Neuron (in vitro differentiated cells): ENCODE data around the gene ANKRD23.
A peak's percentile ranks its signal among the peaks of the same experiment; 100 is the strongest.

Experiments
- H2AFZ ChIP-seq: one replicate; pipeline ENCODE4 v1.6.1; 2013; ENCODE audit warnings: low read depth, mild to moderate bottlenecking, inconsistent platforms, low read length, moderate library complexity
- H3K27me3 ChIP-seq: one replicate; pipeline ENCODE4 v1.6.1; 2013; ENCODE audit warnings: low read length; ENCODE audit not compliant: insufficient read depth
- H3K36me3 ChIP-seq: one replicate; pipeline ENCODE4 v1.6.1; 2013; ENCODE audit warnings: low read length; ENCODE audit not compliant: insufficient read depth
- H3K4me1 ChIP-seq: one replicate; pipeline ENCODE4 v1.6.1; 2013; ENCODE audit warnings: low read length; ENCODE audit not compliant: insufficient read depth
- H3K4me3 ChIP-seq: 2 replicates; pipeline ENCODE4 v1.5.1; 2013; ENCODE audit warnings: mild to moderate bottlenecking, low read length, moderate library complexity
- H3K9me3 ChIP-seq: one replicate; pipeline ENCODE4 v1.6.1; 2013; ENCODE audit warnings: low read length

The ANKRD23 gene

DNA sequence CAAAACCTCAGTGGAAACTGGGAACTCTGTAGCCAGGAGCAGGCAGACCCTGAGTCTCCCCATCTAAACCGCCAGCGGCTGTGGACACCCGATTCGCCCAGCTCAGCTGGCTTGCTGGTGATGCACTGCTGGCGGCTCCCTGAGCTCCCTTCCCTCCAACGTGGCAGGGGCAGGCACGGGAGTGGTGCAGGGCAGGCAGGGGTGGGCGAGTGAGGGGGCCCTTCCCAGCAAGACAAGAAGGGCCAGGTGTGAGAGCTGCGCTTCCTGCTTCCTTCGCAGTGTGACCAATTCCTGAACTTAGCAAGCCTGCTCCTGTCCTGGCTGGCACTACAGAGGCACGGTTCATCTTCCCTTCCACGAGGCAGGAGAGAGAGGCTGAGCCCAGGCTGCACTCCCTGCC is 38.4 kb upstream of the ANKRD23 start:
- H3K27me3 ChIP-seq: no peaks in the 10 kb centered on the region
- H2AFZ ChIP-seq: no peak overlapping the region
- H3K36me3 ChIP-seq: no peaks in the 10 kb centered on the region
- H3K4me1 ChIP-seq: peaks cover 15% of the 10 kb centered on the region
- no peak overlapping the region for H3K4me3 ChIP-seq
- no peaks in the 10 kb centered on the region for H3K9me3 ChIP-seq

DNA sequence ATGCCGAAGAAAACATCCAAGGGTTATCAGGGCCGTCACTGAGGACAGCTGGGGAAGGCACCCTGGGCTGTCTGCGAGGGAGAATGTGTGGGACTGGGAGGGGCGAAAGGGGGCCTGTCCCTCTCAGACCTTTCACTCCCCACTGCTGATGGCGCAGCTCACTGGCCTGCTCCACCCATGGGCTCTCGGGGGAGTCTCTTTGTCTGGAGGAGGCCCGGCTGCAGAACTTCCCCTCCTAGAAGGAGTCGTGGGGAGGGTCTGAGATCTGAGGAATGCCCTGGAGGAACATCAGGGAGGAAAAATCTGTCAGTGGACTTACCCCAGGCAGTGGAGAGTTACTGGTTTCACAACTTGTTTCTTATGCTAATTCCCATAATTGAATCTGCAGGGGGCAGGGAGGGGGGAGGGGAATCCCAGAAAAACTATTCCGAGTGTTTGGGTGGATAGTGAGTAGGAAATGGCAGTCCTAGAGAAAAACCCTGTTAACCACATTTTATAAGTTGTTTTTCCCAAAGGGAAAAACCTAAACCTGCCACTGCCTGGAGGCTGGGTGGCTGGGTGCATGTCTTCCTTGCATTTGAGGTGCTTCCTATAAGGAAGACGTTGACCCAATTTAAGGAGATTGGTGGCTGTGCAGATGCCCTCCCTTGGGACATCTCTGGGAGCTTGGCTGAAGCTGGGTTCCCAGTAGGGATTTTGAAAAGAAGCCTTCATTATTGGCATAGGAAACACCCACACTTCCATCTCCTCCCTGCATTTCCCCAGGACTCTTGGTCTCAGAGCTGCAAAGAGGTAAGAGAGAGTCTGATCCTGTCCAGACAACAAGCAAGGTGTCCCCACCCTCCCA is 37.8 kb upstream of the ANKRD23 start:
- H3K9me3 ChIP-seq: no peaks in the 10 kb centered on the region
- H3K36me3 ChIP-seq: no peaks in the 10 kb centered on the region
- no peak overlapping the region for H2AFZ ChIP-seq
- H3K27me3 ChIP-seq: no peaks in the 10 kb centered on the region
- H3K4me3 ChIP-seq: no peak overlapping the region
- H3K4me1 ChIP-seq: peaks cover 20% of the 10 kb centered on the region

DNA sequence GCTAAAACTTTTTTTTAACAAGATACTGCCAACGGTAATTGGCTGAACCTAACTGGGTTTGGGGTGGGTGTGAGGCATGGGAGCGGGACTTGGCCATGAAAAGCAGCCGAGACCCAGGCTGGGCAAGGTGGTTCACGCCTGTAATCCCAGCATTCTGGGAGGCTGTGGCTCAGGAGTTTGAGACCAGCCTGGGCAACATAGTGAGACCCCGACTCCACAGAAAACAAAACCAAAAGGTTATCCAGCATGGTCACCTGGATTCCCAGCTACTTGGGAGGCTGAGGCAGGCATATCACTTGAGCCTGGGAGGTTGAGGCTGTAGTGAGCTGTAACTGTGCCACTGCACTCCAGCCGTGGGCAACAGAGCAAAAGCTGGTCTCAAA is 37.1 kb upstream of the ANKRD23 start:
- H3K4me3 ChIP-seq: no peak overlapping the region
- H3K4me1 ChIP-seq: peaks cover 27% of the 10 kb centered on the region
- no peaks in the 10 kb centered on the region for H3K36me3 ChIP-seq
- no peaks in the 10 kb centered on the region for H3K9me3 ChIP-seq
- no peaks in the 10 kb centered on the region for H3K27me3 ChIP-seq
- no peak overlapping the region for H2AFZ ChIP-seq

DNA sequence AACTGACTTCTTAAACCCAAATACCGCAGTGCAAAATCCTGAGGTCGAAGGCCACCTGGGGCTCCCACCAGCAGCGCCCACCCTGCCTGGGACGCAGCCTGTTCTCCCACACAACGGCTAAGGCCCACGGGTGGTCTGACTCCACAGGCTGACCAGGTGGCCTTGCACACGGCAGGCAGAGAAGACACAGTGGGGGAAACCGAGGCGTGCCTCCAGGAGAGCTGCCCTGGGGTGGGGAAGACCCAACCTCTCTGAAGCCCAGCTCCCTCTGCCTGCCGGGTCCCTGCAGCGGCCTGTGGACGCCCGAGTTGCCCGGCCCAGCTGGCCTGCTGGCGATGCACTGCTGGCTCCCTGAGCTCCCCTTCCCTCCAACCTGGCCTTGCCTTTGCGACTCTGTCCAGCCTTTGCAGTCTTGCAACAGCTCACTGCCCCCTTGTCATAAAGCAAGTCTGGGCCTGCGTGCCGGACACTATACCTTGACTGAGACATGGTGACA is 35.8 kb upstream of the ANKRD23 start:
- Histone ChIP-seq H3K4me1 (peaks cover 34% of the 10 kb centered on the region), H2AFZ (no peak overlapping the region), H3K27me3 (no peaks in the 10 kb centered on the region), H3K36me3 (no peaks in the 10 kb centered on the region), H3K9me3 (no peaks in the 10 kb centered on the region), H3K4me3 (no peak overlapping the region)

DNA sequence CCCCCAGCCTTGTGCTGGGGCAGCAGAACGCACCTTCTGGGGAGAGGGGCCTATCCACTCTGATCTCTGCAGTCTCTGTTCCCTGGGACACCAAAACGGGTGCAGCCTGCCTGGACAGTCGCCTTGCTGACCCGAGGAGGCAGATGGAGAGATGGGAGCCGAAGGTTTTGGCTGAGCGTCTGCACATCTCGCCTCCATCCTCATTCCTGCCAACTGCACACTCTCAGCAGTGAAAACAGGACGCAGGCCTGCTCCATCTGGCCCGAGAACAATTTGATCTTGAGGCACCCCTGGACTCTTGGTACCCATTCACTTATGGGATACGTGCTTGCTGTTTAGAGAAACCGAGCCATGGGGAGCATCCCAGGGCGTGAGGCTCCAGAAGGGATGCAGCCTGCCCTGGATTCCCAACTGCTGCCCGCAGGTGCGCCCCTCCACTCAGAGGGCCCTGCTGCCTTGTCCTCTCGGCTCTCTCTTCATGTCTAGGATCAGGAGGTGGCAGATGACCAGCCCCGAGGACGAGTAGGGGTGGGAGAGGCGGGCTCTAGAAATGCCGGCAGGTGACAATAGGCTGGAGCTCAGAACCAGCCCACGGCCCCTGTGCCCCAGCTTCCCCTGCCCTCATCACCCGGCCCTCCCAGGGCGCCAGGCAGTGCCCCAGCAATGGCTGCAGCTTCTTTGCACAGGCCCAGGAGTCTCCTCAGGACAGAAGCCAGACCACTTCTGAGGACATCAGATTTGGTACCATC is 35.1 kb upstream of the ANKRD23 start:
- peaks cover 34% of the 10 kb centered on the region for H3K4me1 ChIP-seq
- H3K4me3 ChIP-seq: no peak overlapping the region
- no peaks in the 10 kb centered on the region for H3K9me3 ChIP-seq
- no peak overlapping the region for H2AFZ ChIP-seq
- H3K36me3 ChIP-seq: no peaks in the 10 kb centered on the region
- H3K27me3 ChIP-seq: no peaks in the 10 kb centered on the region

DNA sequence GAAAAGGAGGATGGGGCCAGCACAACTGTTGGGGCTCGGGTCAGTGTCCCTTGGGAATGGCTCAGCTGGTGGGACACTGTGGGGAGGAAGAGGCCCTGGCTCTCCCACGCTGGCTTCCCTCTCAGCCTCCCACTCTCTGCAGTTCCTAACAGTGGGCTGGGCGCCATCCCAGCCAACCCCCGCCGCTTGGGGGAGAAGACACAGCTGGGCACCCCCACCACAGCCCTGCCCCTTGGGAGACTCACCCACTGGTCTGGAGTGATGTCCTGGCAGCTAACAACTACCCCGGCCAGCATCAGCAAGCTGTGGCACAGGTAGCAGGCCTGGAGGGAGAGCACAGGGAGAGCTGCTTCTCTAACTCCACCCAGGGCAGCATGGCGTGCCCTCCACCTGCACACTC is 34.4 kb upstream of the ANKRD23 start:
- Histone ChIP-seq H3K9me3 (no peaks in the 10 kb centered on the region), H3K27me3 (no peaks in the 10 kb centered on the region), H3K4me1 (peaks cover 34% of the 10 kb centered on the region), H2AFZ (no peak overlapping the region), H3K4me3 (no peak overlapping the region), H3K36me3 (no peaks in the 10 kb centered on the region)

DNA sequence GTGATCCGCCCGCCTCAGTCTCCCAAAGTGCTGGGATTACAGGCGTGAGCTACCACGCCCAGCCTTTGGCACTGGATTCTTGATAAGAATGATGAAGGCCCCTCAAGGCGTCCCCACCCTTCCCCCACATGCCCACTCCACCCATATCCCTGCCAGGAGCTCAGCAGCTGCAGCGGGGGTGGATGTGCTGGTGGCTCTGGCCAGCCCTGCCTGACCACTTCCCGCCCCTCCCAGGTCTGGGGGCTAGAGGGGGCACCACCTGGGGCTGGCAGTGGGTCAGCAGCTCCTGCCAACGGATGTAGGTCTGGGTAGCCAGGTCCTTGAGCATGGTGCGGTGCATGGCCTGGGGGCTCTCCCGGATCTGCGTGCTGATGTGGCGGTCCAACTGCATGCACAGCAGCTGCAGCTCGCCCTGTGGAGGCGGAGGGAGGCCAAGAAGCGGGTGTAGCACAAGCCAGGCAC is 33.8 kb upstream of the ANKRD23 start:
- no peaks in the 10 kb centered on the region for H3K36me3 ChIP-seq
- H3K4me3 ChIP-seq: no peak overlapping the region
- H2AFZ ChIP-seq: no peak overlapping the region
- peaks cover 34% of the 10 kb centered on the region for H3K4me1 ChIP-seq
- H3K27me3 ChIP-seq: no peaks in the 10 kb centered on the region
- H3K9me3 ChIP-seq: no peaks in the 10 kb centered on the region

DNA sequence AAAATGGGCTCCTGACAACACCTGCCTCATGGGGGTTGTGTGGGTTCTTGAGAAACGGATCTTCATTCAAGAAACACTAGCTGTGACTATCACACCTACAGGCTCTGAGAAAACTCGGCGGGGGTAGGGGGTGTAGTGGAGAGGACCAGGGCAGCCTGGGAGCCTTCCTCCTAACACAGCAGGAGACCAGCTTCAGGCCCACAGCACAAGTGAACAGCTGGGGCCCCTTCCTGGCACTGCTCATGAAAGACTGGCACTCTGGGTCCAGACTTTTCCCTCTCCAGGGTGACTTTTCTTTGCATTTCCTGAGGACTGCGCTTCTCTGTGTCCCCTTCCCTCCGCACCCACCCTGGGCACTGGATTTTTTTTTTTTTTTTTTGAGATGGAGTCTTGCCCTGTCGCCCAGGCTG is 33.2 kb upstream of the ANKRD23 start:
- peaks cover 30% of the 10 kb centered on the region for H3K4me1 ChIP-seq
- no peaks in the 10 kb centered on the region for H3K27me3 ChIP-seq
- H3K36me3 ChIP-seq: no peaks in the 10 kb centered on the region
- H3K4me3 ChIP-seq: no peak overlapping the region
- H3K9me3 ChIP-seq: no peaks in the 10 kb centered on the region
- no peak overlapping the region for H2AFZ ChIP-seq

DNA sequence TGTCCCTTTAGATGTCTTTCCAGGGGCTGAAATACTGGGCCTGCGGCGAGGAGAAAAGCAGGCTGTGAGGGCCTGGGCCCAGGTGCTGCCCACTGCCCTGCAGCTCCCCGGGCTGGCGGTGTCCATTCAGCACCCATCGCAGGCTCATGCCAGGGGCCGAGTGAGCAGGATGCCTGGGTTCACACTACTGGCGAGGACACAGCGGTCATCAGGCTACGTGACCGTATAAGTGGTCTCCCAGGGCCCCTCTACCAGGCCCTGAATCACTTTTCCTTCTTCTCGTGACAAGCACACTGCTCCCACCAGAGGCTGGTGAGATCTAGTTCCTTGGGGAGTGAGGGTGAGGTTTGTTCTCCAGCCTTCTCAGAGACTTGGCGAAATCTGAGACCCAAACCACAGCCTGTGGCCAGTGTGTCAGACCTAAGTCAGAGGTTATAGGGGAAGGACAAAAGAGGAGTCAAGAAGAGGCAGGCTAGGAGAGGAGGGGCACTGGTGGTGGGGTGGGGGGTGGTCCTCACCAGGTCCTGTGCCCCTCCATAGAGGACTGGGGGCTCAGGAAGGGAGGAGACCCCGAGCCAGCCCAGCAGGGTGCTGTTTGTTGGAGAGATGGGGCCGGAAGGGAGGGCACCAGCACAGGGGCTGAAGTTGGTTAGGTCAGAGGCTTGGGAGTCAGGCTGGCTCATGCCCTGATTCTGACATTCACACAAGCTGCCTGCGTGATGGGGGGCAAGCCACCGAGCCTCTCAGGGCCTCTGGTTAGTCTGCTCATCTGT is 32.6 kb upstream of the ANKRD23 start:
- Histone ChIP-seq H3K36me3 (no peaks in the 10 kb centered on the region), H2AFZ (peak overlapping the region; percentile 39), H3K9me3 (no peaks in the 10 kb centered on the region), H3K4me3 (no peak overlapping the region), H3K4me1 (peaks cover 24% of the 10 kb centered on the region), H3K27me3 (no peaks in the 10 kb centered on the region)

DNA sequence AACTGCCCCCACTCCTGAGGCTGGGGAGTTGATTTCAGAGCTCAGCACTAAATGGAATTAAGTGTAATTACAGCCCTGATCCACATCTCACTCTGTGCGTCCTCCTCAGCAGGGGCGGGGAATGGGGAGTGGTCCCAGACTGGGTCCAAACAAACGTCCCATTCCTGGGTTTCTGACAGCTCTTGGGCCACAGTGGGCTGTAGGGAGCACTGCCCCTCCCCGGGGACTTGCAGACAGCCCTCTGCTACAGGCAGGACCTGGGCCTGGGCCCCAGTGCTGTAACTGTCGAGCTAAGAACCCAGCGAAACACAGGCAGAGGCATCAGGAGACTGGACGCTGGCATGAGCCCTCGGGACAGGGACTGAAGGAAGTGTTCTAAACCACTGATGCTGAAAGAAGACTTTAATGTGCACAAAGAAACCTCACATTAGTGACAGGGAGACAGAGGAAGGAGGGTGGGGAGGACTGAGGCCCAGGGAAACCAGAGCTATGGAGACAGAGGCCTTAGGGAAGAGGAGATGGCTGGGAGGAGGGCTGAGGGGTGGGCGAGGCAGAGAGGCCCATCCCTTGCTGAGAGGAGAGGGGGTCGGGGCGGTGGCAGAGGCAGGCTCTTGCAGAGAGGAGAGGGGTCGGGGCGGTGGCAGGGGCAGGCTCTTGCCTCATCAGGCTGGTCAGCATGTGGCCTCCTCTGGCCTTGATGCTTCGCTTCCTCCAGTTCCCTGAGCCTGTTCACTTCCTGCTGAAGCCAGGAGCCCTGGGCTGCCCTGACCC is 31.9 kb upstream of the ANKRD23 start:
- H3K4me3 ChIP-seq: peak overlapping the region; percentile 4
- H3K36me3 ChIP-seq: no peaks in the 10 kb centered on the region
- H3K27me3 ChIP-seq: no peaks in the 10 kb centered on the region
- H2AFZ ChIP-seq: peak overlapping the region; percentile 39
- no peaks in the 10 kb centered on the region for H3K9me3 ChIP-seq
- H3K4me1 ChIP-seq: peaks cover 19% of the 10 kb centered on the region

DNA sequence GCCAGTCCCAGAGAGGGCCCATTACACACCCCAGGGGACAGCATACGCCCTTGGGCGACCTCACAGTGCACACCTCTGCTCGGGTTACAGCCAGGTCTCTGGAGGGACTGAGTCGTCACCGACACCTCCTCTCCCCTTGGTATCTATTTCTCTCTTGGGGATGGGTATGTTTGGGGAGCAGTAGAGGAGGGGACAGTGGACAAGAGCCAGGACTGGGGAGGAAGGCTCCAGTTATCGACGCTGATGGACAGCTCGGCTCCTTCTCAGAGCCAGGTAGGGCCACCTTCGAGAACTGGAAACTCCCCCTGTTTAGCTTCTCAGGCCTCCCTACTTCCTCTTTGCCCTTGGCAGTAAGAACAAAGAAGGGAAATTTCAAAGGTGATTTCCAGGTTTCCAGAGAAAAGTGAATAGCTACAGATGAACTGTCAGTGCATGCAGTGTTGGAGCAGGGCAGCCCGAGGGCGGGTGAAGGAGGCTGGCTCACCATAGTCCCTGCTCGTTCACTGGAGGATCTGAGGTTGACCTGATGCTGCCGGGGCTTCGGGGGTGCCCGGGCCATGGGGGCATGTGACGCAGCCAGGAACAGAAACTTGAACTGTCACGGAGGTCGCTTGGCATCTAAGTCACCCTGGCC is 30.5 kb upstream of the ANKRD23 start:
- Histone ChIP-seq H3K4me1 (peaks cover 23% of the 10 kb centered on the region), H3K27me3 (no peaks in the 10 kb centered on the region), H3K36me3 (no peaks in the 10 kb centered on the region), H3K4me3 (no peak overlapping the region), H3K9me3 (no peaks in the 10 kb centered on the region), H2AFZ (no peak overlapping the region)

DNA sequence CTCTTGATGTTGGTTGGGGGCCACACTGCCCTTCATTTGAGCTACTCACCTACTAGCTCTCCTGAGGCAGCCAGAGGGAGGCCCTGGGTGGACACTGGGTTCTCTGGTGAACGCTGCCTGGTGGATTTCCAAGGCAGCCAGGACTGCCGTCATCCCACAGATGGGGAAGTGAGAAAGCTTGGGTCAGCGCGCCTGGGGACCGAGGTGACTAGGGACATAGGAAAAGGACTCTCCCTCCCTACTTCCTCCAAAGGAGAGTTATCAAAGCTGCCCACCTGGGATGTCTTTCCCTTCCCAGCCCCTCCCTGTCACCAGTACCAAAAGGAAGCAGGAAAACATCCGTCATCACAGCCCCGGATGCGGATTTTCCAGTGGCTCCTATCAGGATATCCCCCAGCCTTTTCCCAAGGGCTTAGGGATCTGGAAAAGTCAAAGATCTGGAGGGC is 29.9 kb upstream of the ANKRD23 start:
- Histone ChIP-seq H3K27me3 (no peaks in the 10 kb centered on the region), H3K36me3 (no peaks in the 10 kb centered on the region), H3K4me1 (peaks cover 23% of the 10 kb centered on the region), H2AFZ (no peak overlapping the region), H3K9me3 (no peaks in the 10 kb centered on the region), H3K4me3 (no peak overlapping the region)
